Measurements from ENCODE around the gene TTC31.

Gene TTC31

GRCh38 chr2:74504591-74504990 is 21.7 kb downstream of the TTC31 start:
- TF ChIP-seq, protein P1, sequence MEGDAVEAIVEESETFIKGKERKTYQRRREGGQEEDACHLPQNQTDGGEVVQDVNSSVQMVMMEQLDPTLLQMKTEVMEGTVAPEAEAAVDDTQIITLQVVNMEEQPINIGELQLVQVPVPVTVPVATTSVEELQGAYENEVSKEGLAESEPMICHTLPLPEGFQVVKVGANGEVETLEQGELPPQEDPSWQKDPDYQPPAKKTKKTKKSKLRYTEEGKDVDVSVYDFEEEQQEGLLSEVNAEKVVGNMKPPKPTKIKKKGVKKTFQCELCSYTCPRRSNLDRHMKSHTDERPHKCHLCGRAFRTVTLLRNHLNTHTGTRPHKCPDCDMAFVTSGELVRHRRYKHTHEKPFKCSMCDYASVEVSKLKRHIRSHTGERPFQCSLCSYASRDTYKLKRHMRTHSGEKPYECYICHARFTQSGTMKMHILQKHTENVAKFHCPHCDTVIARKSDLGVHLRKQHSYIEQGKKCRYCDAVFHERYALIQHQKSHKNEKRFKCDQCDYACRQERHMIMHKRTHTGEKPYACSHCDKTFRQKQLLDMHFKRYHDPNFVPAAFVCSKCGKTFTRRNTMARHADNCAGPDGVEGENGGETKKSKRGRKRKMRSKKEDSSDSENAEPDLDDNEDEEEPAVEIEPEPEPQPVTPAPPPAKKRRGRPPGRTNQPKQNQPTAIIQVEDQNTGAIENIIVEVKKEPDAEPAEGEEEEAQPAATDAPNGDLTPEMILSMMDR (IDR thresholded peaks at IDR 0.05; ENCODE audit: insufficient read depth, low read depth, low read length, missing control alignments), result no peak
- DNase-seq (ENCODE audit: low read depth), result no peak
- H3K4me3 ChIP-seq (ENCODE audit: low read length), result no peak overlapping the region

GRCh38 chr2:74505448-74506246 is 22.8 kb downstream of the TTC31 start:
- no peak for DNase-seq (ENCODE audit: low read depth)
- H3K4me3 ChIP-seq (ENCODE audit: low read length), result peak overlapping the region; percentile 18
- TF ChIP-seq, protein P1 (IDR thresholded peaks at IDR 0.05; ENCODE audit: insufficient read depth, low read depth, low read length, missing control alignments), result no peak

DNA sequence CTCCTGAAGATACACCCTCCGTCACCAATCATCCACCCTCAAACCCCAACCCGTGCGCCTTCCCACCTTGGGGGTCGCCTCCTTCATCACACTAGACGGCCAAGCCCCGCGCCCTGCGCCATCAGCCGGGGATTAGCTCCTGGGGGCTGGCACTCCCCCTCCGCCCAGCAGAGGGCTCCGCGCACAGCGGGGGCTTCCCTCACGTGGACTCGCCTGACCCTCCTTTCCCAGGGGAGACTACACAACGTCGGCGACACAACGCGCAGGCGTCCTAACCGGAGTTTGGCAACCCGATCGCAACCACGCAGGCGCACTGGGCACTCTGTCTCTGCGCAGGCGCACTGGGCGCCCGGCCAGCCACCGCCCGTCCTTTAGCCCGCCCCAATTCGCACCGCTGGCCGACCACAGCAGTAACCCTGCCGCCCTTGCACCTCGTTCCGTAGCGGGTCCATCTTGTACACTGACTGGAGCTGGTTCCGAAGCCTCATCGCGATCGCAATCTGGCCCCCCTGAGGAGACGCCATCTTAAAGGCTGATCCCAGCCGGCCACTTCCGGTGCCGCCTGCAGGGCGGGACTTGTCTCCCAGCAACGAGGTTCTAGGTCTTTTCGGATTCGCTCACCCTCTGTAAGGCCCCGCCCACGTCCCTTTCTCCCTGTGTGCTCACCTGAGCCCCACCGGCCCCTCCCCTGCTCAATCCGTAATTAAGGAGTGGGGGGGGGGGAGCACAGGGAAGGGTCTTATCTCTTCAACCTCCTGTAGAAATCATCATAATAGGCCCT is 24.5 kb downstream of the TTC31 start, which contains the start of gene PCGF1:
PCGF1 (minus strand) TSS at position 551 of the 781 bp plus-strand sequence; CDS start at position 524, 27 bp downstream.
- H3K4me3 ChIP-seq (ENCODE audit: low read length), result peak within 1 kb of the TSS; percentile 97

GRCh38 chr2:74507926-74508520 is 25.1 kb downstream of the TTC31 start:
- H3K4me3 ChIP-seq (ENCODE audit: low read length), result peak overlapping the region; percentile 97
- DNase-seq (ENCODE audit: low read depth), result peak; percentile 45
- TF ChIP-seq, protein P1 (IDR thresholded peaks at IDR 0.05; ENCODE audit: insufficient read depth, low read depth, low read length, missing control alignments), result no peak

More for the DNA sequence above, 24.5 kb downstream of the TTC31 start, which contains the start of gene PCGF1:
- TF ChIP-seq, protein P1 (IDR thresholded peaks at IDR 0.05; ENCODE audit: insufficient read depth, low read depth, low read length, missing control alignments), result no peak
- peak; percentile 99 for DNase-seq (ENCODE audit: low read depth)

- DNase-seq (ENCODE audit: low read depth), result no peak
- TF ChIP-seq, protein P1 (IDR thresholded peaks at IDR 0.05; ENCODE audit: insufficient read depth, low read depth, low read length, missing control alignments), result no peak
- H3K4me3 ChIP-seq (ENCODE audit: low read length), result no peak overlapping the region
These were observed 27.4 kb downstream of the TTC31 start for GRCh38 chr2:74510272-74510671.

GRCh38 chr2:74511104-74511989 is 28.5 kb downstream of the TTC31 start:
- DNase-seq (ENCODE audit: low read depth), result no peak
- TF ChIP-seq, protein P1 (IDR thresholded peaks at IDR 0.05; ENCODE audit: insufficient read depth, low read depth, low read length, missing control alignments), result no peak
- H3K4me3 ChIP-seq (ENCODE audit: low read length), result no peak overlapping the region
